ENCODE results near the gene ABTB1.

ABTB1 gene

DNA sequence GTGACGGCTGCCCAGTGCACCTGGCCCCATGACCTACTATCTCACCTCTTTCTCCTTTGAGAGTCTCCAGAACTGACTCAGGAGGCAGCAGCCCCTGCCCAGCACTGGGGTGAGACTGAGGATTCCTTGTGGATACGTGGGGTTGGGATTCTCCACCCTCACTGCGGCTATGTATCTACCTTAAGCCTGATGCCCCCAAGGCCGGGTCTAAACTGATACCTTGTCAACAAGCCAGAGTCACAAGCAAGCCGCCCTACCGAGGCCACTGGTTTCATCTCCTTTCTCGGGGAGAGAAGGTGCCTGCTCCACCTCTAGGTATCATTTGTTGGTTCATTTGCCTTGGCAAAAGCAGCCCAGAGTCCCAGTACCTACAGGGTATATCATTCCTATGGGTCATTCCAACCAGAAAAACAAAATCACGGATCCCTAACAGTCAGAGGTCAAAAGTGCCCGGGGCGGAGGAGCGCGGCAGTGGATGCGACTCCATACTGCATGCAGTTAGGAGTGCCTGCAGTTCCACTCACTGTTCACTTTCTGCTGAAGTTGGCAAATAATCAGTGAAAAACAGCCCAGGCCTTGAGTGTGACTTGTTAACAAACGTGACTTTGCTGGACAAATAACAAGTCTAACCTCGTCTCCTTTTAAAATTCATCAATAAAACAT, 47.5 kb downstream of the ABTB1 start:
- Histone ChIP-seq H3K36me3 (ENCODE audit: control insufficient read depth in 1 of 2, insufficient read depth in 2 of 2, low read depth in 1 of 2, low read length in 2 of 2) (peaks cover 55 to 58% of the 10 kb centered on the region in 2 experiments), H4K91ac (ENCODE audit: low read length) (no peak overlapping the region), H2BK12ac (ENCODE audit: low read length in 2 of 2) (no peak overlapping the region), H3K4me2 (ENCODE audit: low read length, poor library complexity, severe bottlenecking) (no peak overlapping the region), H3K14ac (ENCODE audit: low read length in 2 of 2) (no peak overlapping the region), H3K4me1 (ENCODE audit: control insufficient read depth, insufficient read depth, low read depth, low read length) (peaks cover 15% of the 10 kb centered on the region), H3K4ac (ENCODE audit: low read depth in 1 of 2, low read length in 2 of 2) (no peak overlapping the region), H2AFZ (ENCODE audit: low read depth, low read length) (no peak overlapping the region), H4K8ac (ENCODE audit: low read length) (no peak overlapping the region), H2BK5ac (ENCODE audit: low read depth, low read length, poor library complexity, severe bottlenecking) (no peak overlapping the region), H3K18ac (ENCODE audit: low read depth in 1 of 2, low read length in 2 of 2) (no peak overlapping the region), H3K23ac (ENCODE audit: low read length in 2 of 2) (no peak overlapping the region), H3K79me1 (replicated peaks; ENCODE audit: low read length, poor library complexity, severe bottlenecking) (peaks cover 44% of the 10 kb centered on the region), H2AK5ac (ENCODE audit: low read length, severe bottlenecking) (no peak overlapping the region), H2BK15ac (ENCODE audit: low read depth, poor library complexity, severe bottlenecking) (no peak overlapping the region), H2BK120ac (ENCODE audit: low read depth, low read length) (no peak overlapping the region), H3K4me3 (ENCODE audit: insufficient read depth in 1 of 2, low read depth in 1 of 2, low read length in 2 of 2) (no peak overlapping the region), H3K9me3 (ENCODE audit: control insufficient read depth, low read length) (no peaks in the 10 kb centered on the region), H3K27ac (ENCODE audit: low read length, poor library complexity, severe bottlenecking) (no peak overlapping the region), H3K27me3 (ENCODE audit: control insufficient read depth in 1 of 2, insufficient read depth in 1 of 2, low read length in 2 of 2) (no peaks in the 10 kb centered on the region), H3K9ac (ENCODE audit: low read length) (no peak overlapping the region)
- 95% methylated on average over 15 of the region's 15 CpGs for WGBS
- DNase-seq: no peak

DNA sequence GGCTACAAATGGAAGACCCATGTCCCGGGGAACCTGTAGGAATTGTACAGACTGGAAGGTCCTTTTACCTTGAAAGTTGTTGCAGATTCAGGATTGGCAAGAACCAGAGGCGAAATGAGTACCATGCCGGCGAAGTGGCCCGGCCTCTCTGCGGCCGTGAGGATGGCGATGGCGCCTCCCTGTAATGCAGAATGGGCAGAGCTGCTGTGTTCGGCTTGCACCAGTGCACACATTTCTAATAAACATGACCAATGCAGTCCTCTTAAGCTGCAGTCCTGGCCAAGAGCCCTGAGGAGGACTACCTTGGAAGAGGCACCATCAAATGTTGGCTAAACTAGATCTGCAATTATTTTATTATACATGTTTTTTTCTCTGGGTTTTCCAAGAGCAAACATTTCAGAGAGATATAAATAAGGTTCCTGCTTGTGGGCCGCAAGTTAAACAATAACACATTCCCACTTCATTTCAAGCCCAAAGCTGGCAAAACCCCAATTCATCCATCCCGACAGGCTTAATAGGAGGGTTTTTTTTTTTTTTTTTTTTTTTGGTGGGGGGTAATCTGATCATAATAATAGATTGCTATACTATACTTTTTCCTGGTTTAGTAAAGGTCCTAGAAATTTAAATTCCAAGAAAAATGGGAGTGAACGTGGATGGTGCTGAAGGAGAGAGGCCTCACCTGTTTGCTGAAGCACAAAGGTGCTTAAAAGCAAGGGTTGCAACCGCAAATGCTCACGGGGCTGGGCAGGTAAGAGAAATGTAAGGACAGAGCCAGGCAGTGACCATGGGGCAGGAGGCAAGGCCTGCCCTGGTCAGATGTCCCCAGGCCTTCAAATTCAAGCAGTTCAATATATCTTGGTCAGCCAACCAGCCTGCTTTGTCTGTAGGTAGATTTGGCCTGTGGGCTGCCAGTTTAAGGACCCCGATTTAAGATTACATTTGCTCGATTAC, 48.5 kb downstream of the ABTB1 start:
- Histone ChIP-seq H3K79me1 (replicated peaks; ENCODE audit: low read length, poor library complexity, severe bottlenecking) (peaks cover 39% of the 10 kb centered on the region), H3K9me3 (ENCODE audit: control insufficient read depth, low read length) (no peaks in the 10 kb centered on the region), H3K27ac (ENCODE audit: low read length, poor library complexity, severe bottlenecking) (no peak overlapping the region), H3K4me2 (ENCODE audit: low read length, poor library complexity, severe bottlenecking) (no peak overlapping the region), H3K4me3 (ENCODE audit: insufficient read depth in 1 of 2, low read depth in 1 of 2, low read length in 2 of 2) (no peak overlapping the region), H2BK12ac (ENCODE audit: low read length in 2 of 2) (no peak overlapping the region), H2BK5ac (ENCODE audit: low read depth, low read length, poor library complexity, severe bottlenecking) (no peak overlapping the region), H2AK5ac (ENCODE audit: low read length, severe bottlenecking) (no peak overlapping the region), H3K4me1 (ENCODE audit: control insufficient read depth, insufficient read depth, low read depth, low read length) (peaks cover 15% of the 10 kb centered on the region), H2AFZ (ENCODE audit: low read depth, low read length) (no peak overlapping the region), H3K4ac (ENCODE audit: low read depth in 1 of 2, low read length in 2 of 2) (no peak overlapping the region), H3K36me3 (ENCODE audit: control insufficient read depth in 1 of 2, insufficient read depth in 2 of 2, low read depth in 1 of 2, low read length in 2 of 2) (peaks cover 46 to 49% of the 10 kb centered on the region in 2 experiments), H2BK15ac (ENCODE audit: low read depth, poor library complexity, severe bottlenecking) (no peak overlapping the region), H3K14ac (ENCODE audit: low read length in 2 of 2) (no peak overlapping the region), H3K23ac (ENCODE audit: low read length in 2 of 2) (no peak overlapping the region), H2BK120ac (ENCODE audit: low read depth, low read length) (no peak overlapping the region), H3K9ac (ENCODE audit: low read length) (no peak overlapping the region), H4K8ac (ENCODE audit: low read length) (no peak overlapping the region), H4K91ac (ENCODE audit: low read length) (no peak overlapping the region), H3K27me3 (ENCODE audit: control insufficient read depth in 1 of 2, insufficient read depth in 1 of 2, low read length in 2 of 2) (no peaks in the 10 kb centered on the region), H3K18ac (ENCODE audit: low read depth in 1 of 2, low read length in 2 of 2) (no peak overlapping the region)
- no peak for DNase-seq
- 98% methylated on average over 14 of the region's 17 CpGs for WGBS

DNA sequence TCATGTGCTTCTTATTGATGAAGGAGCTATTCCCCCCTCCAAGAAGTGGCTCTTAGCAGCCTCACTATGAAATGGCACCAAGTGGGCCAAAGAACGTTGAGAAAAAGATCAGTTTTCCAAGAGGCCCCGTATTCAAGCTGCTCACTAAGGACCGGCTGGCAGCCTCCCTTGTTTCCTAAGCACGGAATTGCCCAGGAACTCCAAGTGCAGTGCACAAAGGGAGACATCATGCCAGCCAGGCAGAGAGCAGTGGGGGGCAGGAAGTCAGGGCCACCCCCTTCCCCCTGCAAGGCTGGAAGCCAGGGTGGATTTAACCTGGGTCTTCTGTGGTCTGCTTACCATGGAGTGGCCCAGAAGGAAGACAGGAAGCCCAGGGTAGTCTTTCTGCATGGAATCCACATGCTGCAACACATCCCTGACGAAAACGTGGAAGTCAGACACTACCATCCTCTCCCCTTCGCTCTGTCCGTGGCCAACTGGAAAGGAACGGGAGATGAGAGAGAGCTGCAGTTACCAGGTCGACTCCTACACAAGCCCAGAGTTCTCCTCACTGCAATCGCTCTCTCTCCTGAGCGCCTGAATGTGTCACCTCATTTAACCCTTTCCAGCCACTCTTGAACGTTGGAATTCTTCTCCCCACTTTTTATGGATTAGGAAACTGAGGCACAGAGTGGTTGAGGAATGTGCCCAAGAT, 49.5 kb downstream of the ABTB1 start:
- Histone ChIP-seq H2BK5ac (ENCODE audit: low read depth, low read length, poor library complexity, severe bottlenecking) (no peak overlapping the region), H4K8ac (ENCODE audit: low read length) (no peak overlapping the region), H2BK12ac (ENCODE audit: low read length in 2 of 2) (no peak overlapping the region), H3K9me3 (ENCODE audit: control insufficient read depth, low read length) (no peaks in the 10 kb centered on the region), H2AFZ (ENCODE audit: low read depth, low read length) (no peak overlapping the region), H3K23ac (ENCODE audit: low read length in 2 of 2) (no peak overlapping the region), H3K4me1 (ENCODE audit: control insufficient read depth, insufficient read depth, low read depth, low read length) (peaks cover 15% of the 10 kb centered on the region), H3K4me2 (ENCODE audit: low read length, poor library complexity, severe bottlenecking) (no peak overlapping the region), H2BK120ac (ENCODE audit: low read depth, low read length) (no peak overlapping the region), H3K27ac (ENCODE audit: low read length, poor library complexity, severe bottlenecking) (no peak overlapping the region), H3K4ac (ENCODE audit: low read depth in 1 of 2, low read length in 2 of 2) (no peak overlapping the region), H3K18ac (ENCODE audit: low read depth in 1 of 2, low read length in 2 of 2) (no peak overlapping the region), H4K91ac (ENCODE audit: low read length) (no peak overlapping the region), H3K36me3 (ENCODE audit: control insufficient read depth in 1 of 2, insufficient read depth in 2 of 2, low read depth in 1 of 2, low read length in 2 of 2) (peaks cover 40 to 43% of the 10 kb centered on the region in 2 experiments), H3K79me1 (replicated peaks; ENCODE audit: low read length, poor library complexity, severe bottlenecking) (peaks cover 35% of the 10 kb centered on the region), H3K9ac (ENCODE audit: low read length) (peak overlapping the region; percentile 59), H3K27me3 (ENCODE audit: control insufficient read depth in 1 of 2, insufficient read depth in 1 of 2, low read length in 2 of 2) (no peaks in the 10 kb centered on the region), H2AK5ac (ENCODE audit: low read length, severe bottlenecking) (peak overlapping the region; percentile 72), H3K14ac (ENCODE audit: low read length in 2 of 2) (no peak overlapping the region), H2BK15ac (ENCODE audit: low read depth, poor library complexity, severe bottlenecking) (no peak overlapping the region), H3K4me3 (ENCODE audit: insufficient read depth in 1 of 2, low read depth in 1 of 2, low read length in 2 of 2) (no peak overlapping the region)
- WGBS: 87% methylated on average over 11 of the region's 13 CpGs
- DNase-seq: no peak
